Progenitor cell of endocrine pancreas (in vitro differentiated cells): ENCODE measurements around the gene TNFRSF14. TPM values are rescaled to one million over a fixed set of nuclear protein-coding genes. Genes with fewer than 3 reads are reported as not detected.

Experiments used
- DNase-seq: peaks from one replicate; pipeline ENCODE4 v3.0.0; 2021; ENCODE audit warnings: low spot score; ENCODE audit not compliant: unreplicated experiment
- H3K27ac Mint-ChIP-seq: 2 replicates; pipeline ENCODE4 v1.8.0; 2021; ENCODE audit warnings: mild to moderate bottlenecking, moderate library complexity, mixed read lengths
- H3K27me3 Mint-ChIP-seq: 2 replicates; pipeline ENCODE4 v1.8.0; 2021; ENCODE audit warnings: mixed read lengths
- H3K36me3 Mint-ChIP-seq: 2 replicates; pipeline ENCODE4 v1.8.0; 2022; ENCODE audit warnings: mixed read lengths; ENCODE audit not compliant: insufficient read depth
- H3K4me1 Mint-ChIP-seq: 2 replicates; pipeline ENCODE4 v1.8.0; 2021; ENCODE audit warnings: low read depth, mixed read lengths
- H3K4me3 Mint-ChIP-seq: 2 replicates; pipeline ENCODE4 v1.8.0; 2021; ENCODE audit warnings: low read depth, mild to moderate bottlenecking, moderate library complexity, mixed read lengths
- H3K9me3 Mint-ChIP-seq: 2 replicates; pipeline ENCODE4 v1.8.0; 2021; ENCODE audit warnings: low read depth, mixed read lengths
- CTCF ChIP-seq: fragments of 200-600 bp; sonication (generic); IDR thresholded peaks from one replicate; pipeline ENCODE4 v1.5.0; 2021; ENCODE audit warnings: antibody characterized with exemption, mild to moderate bottlenecking; ENCODE audit not compliant: unreplicated experiment
- total RNA-seq: library from RNA; stranded (reverse); gene quantifications from 2 replicates; pipeline ENCODE4 v1.2.1, GENCODE V29; 2021

TNFRSF14 gene
- total RNA-seq, 1 donor from 2014 or later, result 0.41 TPM

GRCh38 chr1:2556678-2557481, 709 bp downstream of the TNFRSF14 start:
- DNase-seq, result no peak
- no peaks in the 10 kb centered on the region for H3K36me3 Mint-ChIP-seq
- no peak overlapping the region for H3K4me3 Mint-ChIP-seq
- peak; percentile 34 for TF ChIP-seq CTCF
- peak overlapping the region; percentile 4 for H3K27ac Mint-ChIP-seq
- H3K4me1 Mint-ChIP-seq, result peaks cover 4% of the 10 kb centered on the region
- no peaks in the 10 kb centered on the region for H3K9me3 Mint-ChIP-seq
- H3K27me3 Mint-ChIP-seq, result peaks cover 7% of the 10 kb centered on the region

GRCh38 chr1:2557482-2558400, 1.6 kb downstream of the TNFRSF14 start:
- no peak overlapping the region for H3K4me3 Mint-ChIP-seq

GRCh38 chr1:2558420-2558819, 2.2 kb downstream of the TNFRSF14 start:
- TF ChIP-seq CTCF, result no peak
- Mint-ChIP-seq H3K27me3 (peaks cover 7% of the 10 kb centered on the region), H3K4me3 (no peak overlapping the region), H3K36me3 (no peaks in the 10 kb centered on the region), H3K4me1 (peaks cover 8% of the 10 kb centered on the region), H3K27ac (no peak overlapping the region), H3K9me3 (no peaks in the 10 kb centered on the region)
- no peak for DNase-seq

More at GRCh38 chr1:2557482-2558400, 1.6 kb downstream of the TNFRSF14 start:
- TF ChIP-seq CTCF, result no peak
- peaks cover 6% of the 10 kb centered on the region for H3K4me1 Mint-ChIP-seq
- H3K27ac Mint-ChIP-seq, result no peak overlapping the region
- no peak for DNase-seq
- H3K9me3 Mint-ChIP-seq, result no peaks in the 10 kb centered on the region
- H3K36me3 Mint-ChIP-seq, result no peaks in the 10 kb centered on the region
- H3K27me3 Mint-ChIP-seq, result peaks cover 7% of the 10 kb centered on the region

GRCh38 chr1:2558861-2559260, 2.7 kb downstream of the TNFRSF14 start:
- DNase-seq, result no peak
- H3K4me3 Mint-ChIP-seq, result no peak overlapping the region

More at GRCh38 chr1:2558861-2559260, 2.7 kb downstream of the TNFRSF14 start:
- no peak overlapping the region for H3K27ac Mint-ChIP-seq
- peaks cover 8% of the 10 kb centered on the region for H3K4me1 Mint-ChIP-seq
- H3K36me3 Mint-ChIP-seq, result no peaks in the 10 kb centered on the region
- peaks cover 7% of the 10 kb centered on the region for H3K27me3 Mint-ChIP-seq
- TF ChIP-seq CTCF, result no peak
- H3K9me3 Mint-ChIP-seq, result no peaks in the 10 kb centered on the region
